Measurements from ENCODE around the gene RSBN1. TPM values are rescaled to one million over a fixed set of nuclear protein-coding genes. Genes with fewer than 3 reads are reported as not detected.

RSBN1 gene
- total RNA-seq, 6 experiments from 2014 or later: 9.0 to 11.5 (median 10.0) TPM

GRCh38 chr1:113792986-113793385 is 19.3 kb downstream of the RSBN1 start:
- Mint-ChIP-seq H3K27ac (peak overlapping the region; percentile 50), H3K4me3 (no peak overlapping the region; the same call in 1 of the 2 replicates), H3K4me1 (ENCODE audit: low read depth) (peaks cover 31% of the 10 kb centered on the region), H3K27me3 (ENCODE audit: insufficient read depth) (peaks cover 2% of the 10 kb centered on the region; the same call in 1 of the 2 replicates), H3K9me3 (no peaks in the 10 kb centered on the region), H3K36me3 (ENCODE audit: low read depth) (peaks cover 20% of the 10 kb centered on the region)
- no peak for TF ChIP-seq CTCF (IDR thresholded peaks at IDR 0.05)
- DNase-seq: peak; percentile 58

GRCh38 chr1:113792471-113792870 is 19.8 kb downstream of the RSBN1 start:
- no peak for TF ChIP-seq CTCF (IDR thresholded peaks at IDR 0.05)
- no peak for DNase-seq
- Mint-ChIP-seq H3K4me1 (ENCODE audit: low read depth) (peaks cover 34% of the 10 kb centered on the region), H3K27me3 (ENCODE audit: insufficient read depth) (no peaks in the 10 kb centered on the region), H3K27ac (peak overlapping the region; percentile 74), H3K4me3 (no peak overlapping the region), H3K36me3 (ENCODE audit: low read depth) (peaks cover 20% of the 10 kb centered on the region), H3K9me3 (no peaks in the 10 kb centered on the region)

- Mint-ChIP-seq H3K27me3 (ENCODE audit: insufficient read depth) (no peaks in the 10 kb centered on the region; the same call in 1 of the 2 replicates), H3K4me1 (ENCODE audit: low read depth) (peaks cover 38% of the 10 kb centered on the region), H3K27ac (no peak overlapping the region), H3K36me3 (ENCODE audit: low read depth) (peaks cover 14% of the 10 kb centered on the region), H3K4me3 (no peak overlapping the region), H3K9me3 (no peaks in the 10 kb centered on the region)
- no peak for DNase-seq
- TF ChIP-seq CTCF (IDR thresholded peaks at IDR 0.05): no peak
Observed at GRCh38 chr1:113788802-113789201, 23.5 kb downstream of the RSBN1 start.

GRCh38 chr1:113787663-113788062 is 24.6 kb downstream of the RSBN1 start:
- Mint-ChIP-seq H3K9me3 (no peaks in the 10 kb centered on the region), H3K27me3 (ENCODE audit: insufficient read depth) (no peaks in the 10 kb centered on the region; the same call in 1 of the 2 replicates), H3K4me3 (no peak overlapping the region), H3K27ac (no peak overlapping the region), H3K4me1 (ENCODE audit: low read depth) (peaks cover 27% of the 10 kb centered on the region), H3K36me3 (ENCODE audit: low read depth) (peaks cover 14% of the 10 kb centered on the region)
- no peak for TF ChIP-seq CTCF (IDR thresholded peaks at IDR 0.05)
- no peak for DNase-seq

- Mint-ChIP-seq H3K4me3 (no peak overlapping the region), H3K4me1 (ENCODE audit: low read depth) (peaks cover 18% of the 10 kb centered on the region), H3K27ac (no peak overlapping the region), H3K36me3 (ENCODE audit: low read depth) (peaks cover 10% of the 10 kb centered on the region), H3K27me3 (ENCODE audit: insufficient read depth) (no peaks in the 10 kb centered on the region; the same call in 1 of the 2 replicates), H3K9me3 (no peaks in the 10 kb centered on the region)
- no peak for DNase-seq
- no peak for TF ChIP-seq CTCF (IDR thresholded peaks at IDR 0.05)
Observed at GRCh38 chr1:113786069-113786468, 26.2 kb downstream of the RSBN1 start.

Data from HFFc6 (cell line).